RWPE1 (cell line): ENCODE results near the gene CNBP.

Source experiments
- CTCF ChIA-PET: fragments of 350-600 bp; sonication (Branson Sonifier 250); formaldehyde crosslinking; extraction: SDS; loops from one replicate; lab custom pipeline; 2021; lab: Yijun Ruan, JAX
- POLR2A ChIA-PET: fragments of 400-600 bp; formaldehyde crosslinking; extraction: SDS; loops from one replicate; lab custom pipeline; 2020; ENCODE audit warnings: antibody characterized with exemption; ENCODE audit not compliant: low non-redundant PET; lab: Yijun Ruan, JAX
- DNase-seq: peaks from one replicate; pipeline ENCODE4 v3.0.0; 2012; ENCODE audit warnings: low spot score
- H3K27ac ChIP-seq: fragments of 450-650 bp; 2 replicates; pipeline ENCODE4 v1.5.1; 2017
- TF ChIP-seq, protein P1 (sequence below): fragments of 450-650 bp; conservative IDR thresholded peaks from 2 replicates; pipeline ENCODE4 v1.5.1; 2017; ENCODE audit warnings: low read depth, mild to moderate bottlenecking

The CNBP gene

DNA sequence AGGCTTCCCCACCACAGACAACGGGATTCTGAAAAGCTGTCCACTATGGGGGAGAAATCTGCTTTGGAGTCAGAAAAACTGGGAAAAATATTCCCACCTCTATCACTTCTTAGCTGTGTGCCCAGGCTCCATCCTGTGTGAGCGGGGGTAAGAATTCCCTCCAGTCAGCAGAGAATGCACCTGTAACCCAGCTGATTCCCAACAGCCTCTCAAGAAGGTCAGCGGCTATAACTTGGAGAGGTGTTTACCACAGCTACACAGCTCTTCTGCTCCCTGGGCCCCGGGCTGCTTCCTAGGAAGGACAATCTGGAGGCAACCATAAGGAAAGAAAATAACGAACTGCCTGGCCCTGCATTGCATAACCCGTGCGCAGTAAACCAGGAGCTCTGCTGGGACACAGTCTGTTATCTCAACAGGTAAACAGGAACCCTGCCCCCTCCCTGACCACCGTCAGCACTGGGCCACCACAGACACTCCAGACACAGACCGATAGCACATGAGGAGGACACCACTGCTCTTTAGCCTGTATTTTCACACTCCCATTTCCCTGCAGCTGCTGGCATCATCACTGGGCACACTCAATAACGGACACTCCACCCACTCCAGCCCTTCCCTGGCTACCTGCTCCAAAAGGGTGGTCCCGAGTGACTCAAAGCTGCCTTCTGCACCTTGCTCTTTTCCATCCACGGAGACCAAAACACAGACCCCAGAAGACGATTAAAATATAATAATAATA lies 64.2 kb downstream of the CNBP start:
- H3K27ac ChIP-seq, result peak overlapping the region; percentile 83
- TF ChIP-seq, protein P1, sequence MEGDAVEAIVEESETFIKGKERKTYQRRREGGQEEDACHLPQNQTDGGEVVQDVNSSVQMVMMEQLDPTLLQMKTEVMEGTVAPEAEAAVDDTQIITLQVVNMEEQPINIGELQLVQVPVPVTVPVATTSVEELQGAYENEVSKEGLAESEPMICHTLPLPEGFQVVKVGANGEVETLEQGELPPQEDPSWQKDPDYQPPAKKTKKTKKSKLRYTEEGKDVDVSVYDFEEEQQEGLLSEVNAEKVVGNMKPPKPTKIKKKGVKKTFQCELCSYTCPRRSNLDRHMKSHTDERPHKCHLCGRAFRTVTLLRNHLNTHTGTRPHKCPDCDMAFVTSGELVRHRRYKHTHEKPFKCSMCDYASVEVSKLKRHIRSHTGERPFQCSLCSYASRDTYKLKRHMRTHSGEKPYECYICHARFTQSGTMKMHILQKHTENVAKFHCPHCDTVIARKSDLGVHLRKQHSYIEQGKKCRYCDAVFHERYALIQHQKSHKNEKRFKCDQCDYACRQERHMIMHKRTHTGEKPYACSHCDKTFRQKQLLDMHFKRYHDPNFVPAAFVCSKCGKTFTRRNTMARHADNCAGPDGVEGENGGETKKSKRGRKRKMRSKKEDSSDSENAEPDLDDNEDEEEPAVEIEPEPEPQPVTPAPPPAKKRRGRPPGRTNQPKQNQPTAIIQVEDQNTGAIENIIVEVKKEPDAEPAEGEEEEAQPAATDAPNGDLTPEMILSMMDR, result no peak
- ChIA-PET POLR2A (no interaction called here), CTCF (interaction anchor here (0.6 to 1.6 kb wide), 2 partner anchors 66 to 150 kb away, joined by 3 to 4 read pairs; no protein-coding TSS in a partner anchor)
- DNase-seq, result no peak

DNA sequence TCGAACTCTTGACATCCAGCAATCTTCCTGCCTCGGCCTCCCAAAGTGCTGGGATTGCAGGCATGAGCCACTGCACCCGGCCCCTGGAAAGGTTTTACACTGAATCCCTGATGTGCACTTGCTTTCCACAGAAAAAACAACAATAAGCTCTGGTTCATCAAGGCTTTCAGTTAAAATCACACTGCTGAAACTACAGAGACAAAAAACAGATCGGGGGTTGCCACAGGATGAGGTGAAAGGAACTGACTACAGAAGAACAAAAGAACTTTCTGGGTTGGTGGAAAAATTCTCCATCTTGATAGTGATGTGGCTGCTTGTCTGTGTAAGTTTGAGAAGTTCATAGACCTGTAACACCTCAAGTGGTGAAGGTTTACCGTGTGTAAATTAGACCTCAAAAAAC lies 65.0 kb downstream of the CNBP start:
- no peak for DNase-seq
- peak overlapping the region; percentile 83; the same call in 1 of the 2 replicates for H3K27ac ChIP-seq
- CTCF ChIA-PET, result no interaction called here

More for the DNA sequence above, 65.0 kb downstream of the CNBP start:
- TF ChIP-seq, protein P1, result no peak
- POLR2A ChIA-PET, result no interaction called here
